ENCODE data around the gene PMP22.

Gene PMP22

GRCh38 chr17:15197229-15197628, 67.9 kb downstream of the PMP22 start:
- H3K9me3 ChIP-seq (ENCODE audit: insufficient read depth, low read length) = no peaks in the 10 kb centered on the region
- no peaks in the 10 kb centered on the region for H3K79me2 ChIP-seq (ENCODE audit: low read length)
- no peak overlapping the region for H3K4me3 ChIP-seq (ENCODE audit: low read length)
- no peaks in the 10 kb centered on the region for H4K20me1 ChIP-seq (ENCODE audit: insufficient read depth, low read length)
- H3K4me2 ChIP-seq (ENCODE audit: low read length) = no peak overlapping the region
- no peak overlapping the region for H3K9ac ChIP-seq (ENCODE audit: low read length)
- H3K36me3 ChIP-seq (replicated peaks; ENCODE audit: low read depth, low read length) = no peaks in the 10 kb centered on the region
- no peaks in the 10 kb centered on the region for H3K27me3 ChIP-seq (ENCODE audit: low read depth, low read length)
- no peaks in the 10 kb centered on the region for H3K4me1 ChIP-seq (ENCODE audit: low read length)
- no peak for TF ChIP-seq EZH2phosphoT487 (IDR thresholded peaks at IDR 0.05; ENCODE audit: low read depth)
- TF ChIP-seq, protein P1, sequence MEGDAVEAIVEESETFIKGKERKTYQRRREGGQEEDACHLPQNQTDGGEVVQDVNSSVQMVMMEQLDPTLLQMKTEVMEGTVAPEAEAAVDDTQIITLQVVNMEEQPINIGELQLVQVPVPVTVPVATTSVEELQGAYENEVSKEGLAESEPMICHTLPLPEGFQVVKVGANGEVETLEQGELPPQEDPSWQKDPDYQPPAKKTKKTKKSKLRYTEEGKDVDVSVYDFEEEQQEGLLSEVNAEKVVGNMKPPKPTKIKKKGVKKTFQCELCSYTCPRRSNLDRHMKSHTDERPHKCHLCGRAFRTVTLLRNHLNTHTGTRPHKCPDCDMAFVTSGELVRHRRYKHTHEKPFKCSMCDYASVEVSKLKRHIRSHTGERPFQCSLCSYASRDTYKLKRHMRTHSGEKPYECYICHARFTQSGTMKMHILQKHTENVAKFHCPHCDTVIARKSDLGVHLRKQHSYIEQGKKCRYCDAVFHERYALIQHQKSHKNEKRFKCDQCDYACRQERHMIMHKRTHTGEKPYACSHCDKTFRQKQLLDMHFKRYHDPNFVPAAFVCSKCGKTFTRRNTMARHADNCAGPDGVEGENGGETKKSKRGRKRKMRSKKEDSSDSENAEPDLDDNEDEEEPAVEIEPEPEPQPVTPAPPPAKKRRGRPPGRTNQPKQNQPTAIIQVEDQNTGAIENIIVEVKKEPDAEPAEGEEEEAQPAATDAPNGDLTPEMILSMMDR (IDR thresholded peaks at IDR 0.05; ENCODE audit: low read depth, low read length) = no peak
- H3K27ac ChIP-seq (ENCODE audit: low read length) = no peak overlapping the region
- no peak overlapping the region for H2AFZ ChIP-seq (ENCODE audit: low read depth, low read length)

DNA sequence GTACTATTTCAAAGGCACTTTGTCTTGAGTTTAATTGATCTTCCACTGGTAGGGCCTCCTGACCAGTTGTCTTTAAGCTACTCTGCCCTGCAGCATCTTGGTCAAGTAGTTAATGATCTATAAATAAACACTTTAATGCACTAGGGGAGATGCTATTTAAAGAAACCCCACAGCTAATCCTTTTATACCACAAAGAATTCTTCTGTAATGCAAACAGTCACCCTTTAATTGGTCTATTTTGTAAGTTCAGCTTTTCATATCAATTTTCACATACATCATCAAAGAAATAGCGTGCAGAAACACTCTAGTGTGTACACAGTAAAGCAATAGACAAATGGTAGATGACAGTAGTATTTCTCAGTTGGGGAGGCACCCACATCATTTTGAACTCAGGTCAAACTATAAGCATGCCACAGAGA, 70.3 kb downstream of the PMP22 start:
- H3K27me3 ChIP-seq (ENCODE audit: low read depth, low read length) = no peaks in the 10 kb centered on the region
- no peak overlapping the region for H3K9ac ChIP-seq (ENCODE audit: low read length)
- H3K27ac ChIP-seq (ENCODE audit: low read length) = no peak overlapping the region
- H3K36me3 ChIP-seq (replicated peaks; ENCODE audit: low read depth, low read length) = no peaks in the 10 kb centered on the region
- H3K4me3 ChIP-seq (ENCODE audit: low read length) = no peak overlapping the region
- no peaks in the 10 kb centered on the region for H3K4me1 ChIP-seq (ENCODE audit: low read length)
- H3K79me2 ChIP-seq (ENCODE audit: low read length) = no peaks in the 10 kb centered on the region
- no peaks in the 10 kb centered on the region for H3K9me3 ChIP-seq (ENCODE audit: insufficient read depth, low read length)
- no peak for TF ChIP-seq EZH2phosphoT487 (IDR thresholded peaks at IDR 0.05; ENCODE audit: low read depth)
- TF ChIP-seq, protein P1 (IDR thresholded peaks at IDR 0.05; ENCODE audit: low read depth, low read length) = no peak
- no peaks in the 10 kb centered on the region for H4K20me1 ChIP-seq (ENCODE audit: insufficient read depth, low read length)
- no peak overlapping the region for H2AFZ ChIP-seq (ENCODE audit: low read depth, low read length)
- no peak overlapping the region for H3K4me2 ChIP-seq (ENCODE audit: low read length)

GRCh38 chr17:15185625-15185991, 79.5 kb downstream of the PMP22 start:
- H3K27ac ChIP-seq (ENCODE audit: low read length) = no peak overlapping the region
- H3K79me2 ChIP-seq (ENCODE audit: low read length) = no peaks in the 10 kb centered on the region
- no peak overlapping the region for H3K4me2 ChIP-seq (ENCODE audit: low read length)
- no peaks in the 10 kb centered on the region for H3K27me3 ChIP-seq (ENCODE audit: low read depth, low read length)
- no peak overlapping the region for H3K4me3 ChIP-seq (ENCODE audit: low read length)
- no peaks in the 10 kb centered on the region for H4K20me1 ChIP-seq (ENCODE audit: insufficient read depth, low read length)
- H3K36me3 ChIP-seq (replicated peaks; ENCODE audit: low read depth, low read length) = no peaks in the 10 kb centered on the region
- H3K9me3 ChIP-seq (ENCODE audit: insufficient read depth, low read length) = no peaks in the 10 kb centered on the region
- H3K9ac ChIP-seq (ENCODE audit: low read length) = no peak overlapping the region
- H3K4me1 ChIP-seq (ENCODE audit: low read length) = no peaks in the 10 kb centered on the region
- TF ChIP-seq, protein P1 (IDR thresholded peaks at IDR 0.05; ENCODE audit: low read depth, low read length) = no peak
- TF ChIP-seq EZH2phosphoT487 (IDR thresholded peaks at IDR 0.05; ENCODE audit: low read depth) = no peak
- no peak overlapping the region for H2AFZ ChIP-seq (ENCODE audit: low read depth, low read length)

GRCh38 chr17:15184872-15185624, 80.1 kb downstream of the PMP22 start:
- TF ChIP-seq EZH2phosphoT487 (IDR thresholded peaks at IDR 0.05; ENCODE audit: low read depth) = no peak
- TF ChIP-seq, protein P1 (IDR thresholded peaks at IDR 0.05; ENCODE audit: low read depth, low read length) = no peak
- H3K4me3 ChIP-seq (ENCODE audit: low read length) = no peak overlapping the region
- no peak overlapping the region for H2AFZ ChIP-seq (ENCODE audit: low read depth, low read length)
- H4K20me1 ChIP-seq (ENCODE audit: insufficient read depth, low read length) = no peaks in the 10 kb centered on the region
- H3K27me3 ChIP-seq (ENCODE audit: low read depth, low read length) = no peaks in the 10 kb centered on the region
- H3K4me1 ChIP-seq (ENCODE audit: low read length) = no peaks in the 10 kb centered on the region
- H3K79me2 ChIP-seq (ENCODE audit: low read length) = no peaks in the 10 kb centered on the region
- H3K4me2 ChIP-seq (ENCODE audit: low read length) = no peak overlapping the region
- no peaks in the 10 kb centered on the region for H3K9me3 ChIP-seq (ENCODE audit: insufficient read depth, low read length)
- H3K27ac ChIP-seq (ENCODE audit: low read length) = no peak overlapping the region
- no peaks in the 10 kb centered on the region for H3K36me3 ChIP-seq (replicated peaks; ENCODE audit: low read depth, low read length)
- H3K9ac ChIP-seq (ENCODE audit: low read length) = no peak overlapping the region
